NCI-H187 treated with DMSO at 0.1 percent for 48 hours (cell line): ENCODE measurements around the gene SOCS7.
A peak's percentile ranks its signal among the peaks of the same experiment; 100 is the strongest.

Experiments used
- DNase-seq: peaks from one replicate; lab custom pipeline; 2025; lab: John Stamatoyannopoulos, UW

The SOCS7 gene

GRCh38 chr17:38351412-38352222 lies at the start of gene SOCS7:
Gene SOCS7, plus strand, starts transcription at chr17:38351844. Its CDS starts 209 bp downstream, at chr17:38352053.
- DNase-seq: peak; percentile 56

- no peak for DNase-seq
Measured at GRCh38 chr17:38315497-38315896, 36.1 kb upstream of the SOCS7 start.

GRCh38 chr17:38317081-38317480 lies 34.6 kb upstream of the SOCS7 start:
- DNase-seq: no peak

GRCh38 chr17:38320482-38320881 lies 31.2 kb upstream of the SOCS7 start:
- no peak for DNase-seq

- DNase-seq: no peak
Measured at GRCh38 chr17:38322156-38322779, 29.4 kb upstream of the SOCS7 start.

GRCh38 chr17:38322897-38323296 lies 28.7 kb upstream of the SOCS7 start:
- no peak for DNase-seq

GRCh38 chr17:38324141-38324697 lies 27.4 kb upstream of the SOCS7 start:
- DNase-seq: no peak

- DNase-seq: no peak
Measured at GRCh38 chr17:38324772-38325171, 26.9 kb upstream of the SOCS7 start.

GRCh38 chr17:38325221-38325851 lies 26.3 kb upstream of the SOCS7 start:
- no peak for DNase-seq

- DNase-seq: no peak
Measured at GRCh38 chr17:38326996-38327792, 24.4 kb upstream of the SOCS7 start.

- no peak for DNase-seq
Measured at GRCh38 chr17:38327936-38328335, 23.7 kb upstream of the SOCS7 start.

GRCh38 chr17:38328620-38329019 lies 23.0 kb upstream of the SOCS7 start:
- DNase-seq: no peak

GRCh38 chr17:38329284-38329683 lies 22.4 kb upstream of the SOCS7 start:
- DNase-seq: no peak

- DNase-seq: no peak
Measured at GRCh38 chr17:38329808-38330730, 21.6 kb upstream of the SOCS7 start.

- no peak for DNase-seq
Measured at GRCh38 chr17:38330941-38331411, 20.7 kb upstream of the SOCS7 start.

- DNase-seq: no peak
Measured at GRCh38 chr17:38332735-38333134, 18.9 kb upstream of the SOCS7 start.

GRCh38 chr17:38333635-38334295 lies 17.9 kb upstream of the SOCS7 start:
- DNase-seq: no peak

- no peak for DNase-seq
Measured at GRCh38 chr17:38334480-38335364, 16.9 kb upstream of the SOCS7 start.

- DNase-seq: no peak
Measured at GRCh38 chr17:38336838-38337237, 14.8 kb upstream of the SOCS7 start.
